Astrocyte of the cerebellum (primary cell): Measurements from ENCODE around the gene ROR2.
"Not testable (repeated sequence)": the region's sequence is repeated elsewhere in the genome, so short reads cannot be mapped to it uniquely, and the experiment has no call there.

Source experiments
- DNase-seq: peaks from one replicate; pipeline ENCODE4 v3.0.0-alpha.2; 2011; ENCODE audit warnings: low read depth
- H3K4me3 ChIP-seq: 2 replicates; pipeline ENCODE4 v1.5.1; 2011; ENCODE audit warnings: mild to moderate bottlenecking, low read depth, low read length, moderate library complexity
- in situ Hi-C: cut with HindIII; loops from 2 replicates; pipeline ENCODE4 v1.10.0; 2017; ENCODE audit warnings: low sequenced_read_pairs
- TF ChIP-seq, protein P1 (sequence below): IDR thresholded peaks from 2 replicates; pipeline ENCODE4 v1.5.1; 2012; ENCODE audit warnings: low read length, low read depth, moderate library complexity, mild to moderate bottlenecking; ENCODE audit errors: missing control alignments

The ROR2 gene

DNA sequence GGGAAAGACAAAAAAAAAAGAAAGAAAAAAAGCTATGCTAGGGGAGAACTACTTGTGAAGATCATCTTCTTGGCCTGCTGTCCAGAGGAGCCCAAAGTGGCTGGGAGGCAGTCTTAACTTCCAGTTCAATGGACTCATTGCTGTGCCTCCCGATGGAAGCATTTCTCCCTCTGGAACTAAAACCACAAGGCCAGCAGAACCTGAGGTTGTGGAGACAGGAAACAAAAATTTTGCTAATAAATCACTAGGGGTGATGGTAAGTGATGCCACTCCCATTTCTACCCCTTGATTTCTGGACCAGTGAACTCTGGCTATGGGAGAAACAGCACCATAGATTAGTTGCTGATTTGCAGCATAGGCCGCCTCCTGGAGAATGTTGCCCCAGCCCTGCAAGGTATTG is 402.9 kb downstream of the ROR2 start:
- TF ChIP-seq, protein P1, sequence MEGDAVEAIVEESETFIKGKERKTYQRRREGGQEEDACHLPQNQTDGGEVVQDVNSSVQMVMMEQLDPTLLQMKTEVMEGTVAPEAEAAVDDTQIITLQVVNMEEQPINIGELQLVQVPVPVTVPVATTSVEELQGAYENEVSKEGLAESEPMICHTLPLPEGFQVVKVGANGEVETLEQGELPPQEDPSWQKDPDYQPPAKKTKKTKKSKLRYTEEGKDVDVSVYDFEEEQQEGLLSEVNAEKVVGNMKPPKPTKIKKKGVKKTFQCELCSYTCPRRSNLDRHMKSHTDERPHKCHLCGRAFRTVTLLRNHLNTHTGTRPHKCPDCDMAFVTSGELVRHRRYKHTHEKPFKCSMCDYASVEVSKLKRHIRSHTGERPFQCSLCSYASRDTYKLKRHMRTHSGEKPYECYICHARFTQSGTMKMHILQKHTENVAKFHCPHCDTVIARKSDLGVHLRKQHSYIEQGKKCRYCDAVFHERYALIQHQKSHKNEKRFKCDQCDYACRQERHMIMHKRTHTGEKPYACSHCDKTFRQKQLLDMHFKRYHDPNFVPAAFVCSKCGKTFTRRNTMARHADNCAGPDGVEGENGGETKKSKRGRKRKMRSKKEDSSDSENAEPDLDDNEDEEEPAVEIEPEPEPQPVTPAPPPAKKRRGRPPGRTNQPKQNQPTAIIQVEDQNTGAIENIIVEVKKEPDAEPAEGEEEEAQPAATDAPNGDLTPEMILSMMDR, result no peak
- H3K4me3 ChIP-seq, result no peak overlapping the region
- no peak for DNase-seq
- in situ Hi-C loops, result no loop called here

DNA sequence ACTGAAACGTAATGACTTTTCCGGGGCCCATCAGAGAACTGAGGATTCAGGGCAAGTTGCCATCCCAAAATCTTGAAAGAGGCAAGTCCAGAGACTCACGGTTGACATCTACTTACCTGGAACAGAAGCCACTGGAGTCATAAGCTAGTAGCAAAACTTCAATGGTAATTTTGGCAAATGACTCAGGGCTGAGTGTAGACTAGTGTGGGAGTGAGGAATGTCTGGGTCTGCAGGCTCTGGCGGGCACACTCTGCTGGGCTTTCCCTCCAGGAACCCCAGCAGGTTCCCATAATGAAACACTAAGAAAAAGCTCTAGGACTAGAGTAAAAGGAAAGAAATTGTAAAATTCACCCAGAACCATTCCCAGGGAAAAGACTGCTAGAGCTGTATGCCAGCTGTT is 403.5 kb downstream of the ROR2 start:
- DNase-seq, result no peak
- TF ChIP-seq, protein P1, result no peak
- H3K4me3 ChIP-seq, result no peak overlapping the region
- in situ Hi-C loops, result no loop called here

DNA sequence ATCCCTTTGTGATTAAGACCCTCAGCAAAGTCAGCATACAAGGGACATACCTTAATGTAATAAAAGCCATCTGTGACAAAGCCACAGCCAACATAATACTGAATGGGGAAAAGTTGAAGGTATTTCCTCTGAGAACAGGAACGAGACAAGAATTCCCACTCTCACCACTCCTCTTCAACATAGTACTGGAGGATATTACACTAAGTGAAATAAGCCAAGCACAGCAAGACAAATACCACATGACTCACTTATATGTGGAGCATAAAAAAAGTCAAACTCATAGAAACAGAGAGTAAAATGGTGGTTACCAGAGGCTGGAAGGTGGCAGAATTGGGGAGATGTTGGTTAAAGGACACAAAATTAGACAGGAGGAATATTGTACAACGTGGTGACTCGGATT is 408.3 kb downstream of the ROR2 start:
- TF ChIP-seq, protein P1, result no peak
- in situ Hi-C loops, result no loop called here
- no peak overlapping the region for H3K4me3 ChIP-seq
- no peak for DNase-seq

DNA sequence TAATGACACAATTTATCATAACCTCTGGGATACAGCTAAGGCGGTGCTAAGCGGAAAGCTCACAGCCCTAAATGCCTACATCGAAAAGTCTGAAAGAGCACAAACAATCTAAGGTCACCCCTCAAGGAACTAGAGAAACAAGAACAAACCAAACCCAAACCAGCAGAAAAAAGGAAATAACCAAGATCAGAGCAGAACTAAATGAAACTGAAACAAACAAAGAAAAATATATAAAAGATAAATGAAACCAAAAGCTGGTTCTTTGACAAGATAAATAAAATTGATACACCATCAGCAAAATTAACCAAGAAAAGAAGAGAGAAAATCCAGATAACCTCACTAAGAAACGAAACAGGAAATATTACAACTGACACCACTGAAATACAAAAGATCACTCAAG is 409.5 kb downstream of the ROR2 start:
- DNase-seq, in situ Hi-C loops, H3K4me3 ChIP-seq: not testable (repeated sequence)

DNA sequence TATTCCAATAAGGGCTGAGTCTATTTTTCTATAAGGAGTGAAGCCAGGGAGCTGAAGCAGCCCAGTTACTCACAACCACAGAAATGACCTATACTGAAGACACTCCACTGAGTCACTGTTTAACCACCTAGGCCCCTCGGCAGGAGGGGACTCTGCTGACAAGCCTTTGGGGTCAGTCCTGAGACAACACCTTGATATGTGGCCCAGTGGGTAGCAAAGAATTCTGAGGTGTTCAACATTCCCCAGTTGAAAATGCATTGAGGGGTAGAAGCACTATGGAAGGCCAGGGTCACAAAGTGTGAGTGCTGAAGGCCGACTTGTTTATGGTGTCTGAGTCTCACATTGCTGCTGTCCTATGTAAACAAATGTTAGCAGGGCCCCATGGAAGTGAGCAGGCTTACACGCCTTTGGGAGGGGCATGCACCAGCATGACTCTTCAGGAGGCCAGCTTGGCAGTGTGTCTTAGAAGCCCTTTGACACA is 413.8 kb downstream of the ROR2 start:
- in situ Hi-C loops, result no loop called here

DNA sequence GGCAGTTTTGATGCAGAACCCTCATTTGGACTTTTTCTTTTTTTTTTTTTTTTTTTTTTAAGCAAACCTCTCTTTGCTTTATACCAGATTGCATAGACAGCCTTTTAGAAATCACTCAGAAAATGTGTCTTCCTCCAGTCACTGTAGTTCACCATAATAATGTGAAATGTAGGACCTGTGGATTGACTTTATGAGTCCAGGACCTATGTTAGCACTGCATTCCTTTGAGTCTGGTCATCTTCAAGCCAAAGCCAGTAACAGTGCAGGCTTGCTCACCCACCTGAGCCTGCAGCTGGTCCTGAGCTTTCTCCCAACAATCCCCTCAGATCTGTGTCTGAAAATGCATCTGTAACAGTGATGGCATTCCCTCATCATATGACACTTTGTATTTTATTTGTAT is 415.7 kb downstream of the ROR2 start:
- TF ChIP-seq, protein P1, result no peak
- no peak for DNase-seq
- H3K4me3 ChIP-seq, result no peak overlapping the region
- in situ Hi-C loops, result no loop called here

More for the DNA sequence above, 413.8 kb downstream of the ROR2 start:
- TF ChIP-seq, protein P1, result no peak
- no peak for DNase-seq
- no peak overlapping the region for H3K4me3 ChIP-seq

DNA sequence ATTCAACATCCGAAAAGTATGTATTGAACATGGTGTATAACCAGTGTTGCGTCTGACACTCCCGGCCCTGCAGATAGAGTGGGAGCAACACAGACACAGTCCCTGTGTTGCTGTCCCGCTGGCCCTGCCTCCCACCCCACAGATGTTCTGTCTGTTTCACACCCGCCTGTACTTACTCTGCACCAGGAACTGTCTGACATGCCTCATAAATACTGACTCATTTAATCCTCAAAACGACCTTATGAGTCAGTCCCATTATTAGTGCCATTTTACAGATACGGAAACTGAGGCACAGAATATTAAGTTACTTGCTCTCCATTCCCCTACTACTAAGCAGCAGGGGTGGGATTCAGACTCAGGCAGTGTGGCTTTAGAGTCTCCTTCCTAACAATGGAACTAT is 416.6 kb downstream of the ROR2 start:
- TF ChIP-seq, protein P1, result no peak
- in situ Hi-C loops, result no loop called here
- no peak for DNase-seq
- no peak overlapping the region for H3K4me3 ChIP-seq
